Heart left ventricle (tissue), 16 donors: ENCODE data around the gene FAT1. TPM values are rescaled to one million over a fixed set of nuclear protein-coding genes. Genes with fewer than 3 reads are reported as not detected.

ENCODE experiments used
- ATAC-seq, 4 donors: fragments of 200-7000 bp; cut with Tn5 transposase; one replicate each; pipeline ENCODE4 v1.9.1; 2020 to 2022; ENCODE audit warnings: moderate library complexity in 4 of 4, mild to moderate bottlenecking in 3 of 4, moderate number of reproducible peaks in 1 of 4
- DNase-seq, 5 donors: peaks; one replicate each; pipeline ENCODE4 v3.0.0-alpha.2; 2020
- H3K27ac ChIP-seq, 12 donors: fragments of 200-600 bp; sonication (generic) in 4 of 12; one replicate each; pipeline versions ENCODE4 v1.5.0 to v1.8.0; 2016 to 2022; ENCODE audit warnings: mild to moderate bottlenecking in 2 of 12
- H3K27me3 ChIP-seq, 9 donors: fragments of 200-600 bp; sonication (generic) in 2 of 9; one replicate each; pipeline versions ENCODE4 v1.5.1 to v1.8.0; 2016 to 2022; ENCODE audit warnings: mild to moderate bottlenecking in 3 of 9
- H3K36me3 ChIP-seq, 9 donors: fragments of 200-600 bp; sonication (generic) in 2 of 9; one replicate each; pipeline versions ENCODE4 v1.5.0 to v1.8.0; 2018 to 2022; ENCODE audit warnings: mild to moderate bottlenecking in 2 of 9
- H3K4me1 ChIP-seq, 12 donors: fragments of 200-600 bp; sonication (generic) in 4 of 12; one replicate each; pipeline versions ENCODE4 v1.5.0 to v1.8.0; 2016 to 2022; ENCODE audit warnings: mild to moderate bottlenecking in 3 of 12
- H3K4me3 ChIP-seq, 12 donors: fragments of 200-600 bp; sonication (generic) in 4 of 12; one replicate each; pipeline versions ENCODE4 v1.5.0 to v1.8.0; 2017 to 2022; ENCODE audit warnings: mild to moderate bottlenecking in 9 of 12, moderate library complexity in 4 of 12
- H3K9me3 ChIP-seq, 12 donors: fragments of 200-600 bp; sonication (generic) in 4 of 12; one replicate each; pipeline versions ENCODE4 v1.5.0 to v1.8.0; 2016 to 2022; ENCODE audit warnings: mild to moderate bottlenecking in 1 of 12
- POLR2A ChIP-seq, 2 donors: fragments of 450-650 bp; IDR thresholded peaks; one replicate each; pipeline ENCODE4 v1.6.1; 2017; ENCODE audit warnings: antibody characterized with exemption in 2 of 2, mild to moderate bottlenecking in 2 of 2, moderate library complexity in 2 of 2
- WGBS, 4 donors: extraction: QIAGEN DNeasy Blood & Tissue Kit in 2 of 4; methylation state at CpG; one replicate each; pipeline versions ENCODE4 v1.1.5 to v1.1.7; 2013 to 2018; 5-methylcytosine and 5-hydroxymethylcytosine counted together
- intact Hi-C, 10 donors: fragments of 100-400 bp; cut with DNase I; formaldehyde crosslinking; loops; one replicate each; pipeline versions ENCODE4 v1.11.1 to v1.14.2; 2022
- polyA plus RNA-seq, 2 donors: library from polyadenylated mRNA; stranded (reverse); fragments of 200-250 nt; gene quantifications; one replicate each; pipeline ENCODE4 v1.2.3, GENCODE V29; 2013
- total RNA-seq, 9 donors: library from RNA; depleted of rRNA in 2 of 9; stranded (reverse); fragments of >200 nt in 2 of 9; fragmentation: NEBNext Ultra II Directional in 3 of 9; extraction: Animal tissue kit (Norgen Biotek cat#: 25700) in 3 of 9; gene quantifications; one replicate each; pipeline versions ENCODE4 v1.1.0 to v1.2.4, GENCODE V29; 2016 to 2023
- TF ChIP-seq, protein P1 (sequence below), 12 donors: fragments of 200-600 bp; sonication (generic) in 4 of 12; IDR thresholded peaks; one replicate each; pipeline versions ENCODE4 v1.5.0 to v1.8.0; 2018 to 2022; ENCODE audit warnings: antibody characterized with exemption in 12 of 12, mild to moderate bottlenecking in 5 of 12
- donor health status: ischemic (EF 13 %, LVEDD 7.1; RV severe dilation, severe dysfunction).
- donor health status: healthy with polysubstance abuse.
- donor health status: DM: no; HTN: yes; CAD: no.
- donor health status: DM: no; HTN: no; CAD: no.
- donor health status: ischemic (EF 25% LVEDD 6.9; RV normal size, moderate dysfunction).
- donor health status: ischemic (EF 25% LVEDD 5.7; RV mildly dilated, moderate dysfunction).
- donor health status: healthy.
- donor health status: DM: yes; HTN: yes; CAD: no.
- donor health status: ischemic (EF 35%, LVEDD 5.7; RV mildly dilated, moderate dysfunction).
- donor health status: nonischemic (EF 11% LVEDD 7.7; RV severe dilation, severe dysfunction).
- donor health status: DM: yes; HTN: yes; CAD: no.
- donor health status: PGD.
- donor health status: ischemic (EF 29% LVEDD 5.4; RV normal size, mild dysfunction).
- donor health status: nonischemic (EF 23%, LVEDD 6.1; RV moderate dilation, normal function).

The FAT1 gene
- total and polyA plus RNA-seq, 11 donors = 15.2 to 151 (median 65.9) TPM

DNA sequence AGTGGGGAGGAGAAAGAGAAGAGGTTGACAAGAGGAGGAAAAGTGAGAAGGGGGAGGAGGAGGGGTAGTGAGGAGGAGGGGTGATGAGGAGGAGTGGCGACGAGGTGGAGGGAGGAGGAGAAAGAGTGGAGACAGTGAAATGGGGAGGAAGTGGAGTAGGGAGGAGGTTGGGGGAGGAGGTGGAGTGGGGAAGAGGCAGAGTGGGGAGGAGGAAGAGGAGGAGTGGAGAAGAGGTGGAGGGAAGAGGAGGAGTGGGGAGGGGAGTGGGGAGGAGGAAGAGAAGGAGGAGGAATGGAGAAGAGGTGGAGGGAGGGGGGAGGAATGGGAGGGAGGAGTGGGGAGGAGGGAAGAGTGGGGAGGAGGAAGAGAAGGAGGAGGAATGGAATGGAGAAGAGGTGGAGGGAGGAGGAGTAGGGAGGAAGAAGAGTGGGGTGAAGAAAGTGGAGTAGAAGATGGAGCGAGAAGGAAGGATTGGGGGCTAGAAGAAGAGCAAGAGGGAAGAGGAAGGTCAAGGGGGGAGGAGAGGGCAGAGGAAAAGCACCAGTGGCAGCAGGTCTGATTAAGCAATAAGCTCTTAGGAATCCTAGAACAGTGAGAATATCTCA lies 118.3 kb downstream of the FAT1 start:
- H3K36me3 ChIP-seq = peaks cover 0 to 96% (median 76%) of the 10 kb centered on the region in 9 donors
- no peaks in the 10 kb centered on the region for H3K9me3 ChIP-seq
- no peak for TF ChIP-seq POLR2A (IDR thresholded peaks at IDR 0.05)
- TF ChIP-seq, protein P1, sequence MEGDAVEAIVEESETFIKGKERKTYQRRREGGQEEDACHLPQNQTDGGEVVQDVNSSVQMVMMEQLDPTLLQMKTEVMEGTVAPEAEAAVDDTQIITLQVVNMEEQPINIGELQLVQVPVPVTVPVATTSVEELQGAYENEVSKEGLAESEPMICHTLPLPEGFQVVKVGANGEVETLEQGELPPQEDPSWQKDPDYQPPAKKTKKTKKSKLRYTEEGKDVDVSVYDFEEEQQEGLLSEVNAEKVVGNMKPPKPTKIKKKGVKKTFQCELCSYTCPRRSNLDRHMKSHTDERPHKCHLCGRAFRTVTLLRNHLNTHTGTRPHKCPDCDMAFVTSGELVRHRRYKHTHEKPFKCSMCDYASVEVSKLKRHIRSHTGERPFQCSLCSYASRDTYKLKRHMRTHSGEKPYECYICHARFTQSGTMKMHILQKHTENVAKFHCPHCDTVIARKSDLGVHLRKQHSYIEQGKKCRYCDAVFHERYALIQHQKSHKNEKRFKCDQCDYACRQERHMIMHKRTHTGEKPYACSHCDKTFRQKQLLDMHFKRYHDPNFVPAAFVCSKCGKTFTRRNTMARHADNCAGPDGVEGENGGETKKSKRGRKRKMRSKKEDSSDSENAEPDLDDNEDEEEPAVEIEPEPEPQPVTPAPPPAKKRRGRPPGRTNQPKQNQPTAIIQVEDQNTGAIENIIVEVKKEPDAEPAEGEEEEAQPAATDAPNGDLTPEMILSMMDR (IDR thresholded peaks at IDR 0.05) = no peak
- no peak overlapping the region for H3K27ac ChIP-seq
- H3K27me3 ChIP-seq = no peaks in the 10 kb centered on the region
- ATAC-seq (no peak), DNase-seq (no peak)
- no peak overlapping the region for H3K4me3 ChIP-seq
- H3K4me1 ChIP-seq = no peaks in the 10 kb centered on the region
- WGBS, 4 donors = 84 to 89% (median 88%) methylated on average over 3 of the region's 3 CpGs
- intact Hi-C loops = no loop called here

DNA sequence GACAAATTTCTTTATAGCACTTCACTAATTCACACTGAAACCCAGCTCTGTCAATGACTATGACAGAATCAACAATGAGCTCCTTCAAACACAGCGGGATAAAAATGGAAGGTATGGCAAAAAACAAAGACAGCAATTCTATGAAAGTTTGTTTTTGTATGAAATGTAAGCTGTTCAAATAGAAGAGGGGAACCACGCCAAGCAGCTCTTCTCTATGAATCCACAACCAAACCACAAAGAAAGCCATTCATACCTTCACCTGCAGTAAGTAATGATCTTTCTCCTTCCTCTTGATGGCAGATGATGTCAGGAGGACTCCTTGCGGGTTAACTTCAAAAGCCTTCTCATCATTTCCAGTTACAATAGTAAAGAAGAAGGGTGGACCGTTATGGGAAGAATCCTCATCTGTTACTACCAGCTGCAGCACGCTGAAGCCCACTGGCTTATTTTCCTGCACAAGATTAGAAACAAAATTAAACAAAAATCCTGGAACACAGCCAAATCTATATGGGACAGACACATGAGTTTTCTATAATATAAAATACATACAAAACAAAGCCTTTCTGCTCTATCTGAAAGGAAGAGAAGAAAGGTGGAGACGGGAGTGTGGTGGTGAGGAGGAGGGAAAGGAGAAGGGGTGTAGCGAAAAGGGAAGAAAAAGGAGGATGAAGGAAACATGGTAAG lies 119.4 kb downstream of the FAT1 start:
- intact Hi-C loops = no loop called here
- ATAC-seq (no peak), DNase-seq (no peak)
- Histone ChIP-seq H3K27ac (no peak overlapping the region), H3K4me1 (no peaks in the 10 kb centered on the region), H3K4me3 (no peak overlapping the region), H3K9me3 (no peaks in the 10 kb centered on the region), H3K36me3 (peaks cover 0 to 96% (median 80%) of the 10 kb centered on the region in 9 donors), H3K27me3 (no peaks in the 10 kb centered on the region)
- 75 to 86% (median 83%) methylated on average over 7 of the region's 7 CpGs for WGBS, 4 donors
- TF ChIP-seq POLR2A (IDR thresholded peaks at IDR 0.05) = no peak
- TF ChIP-seq, protein P1 (IDR thresholded peaks at IDR 0.05) = no peak

DNA sequence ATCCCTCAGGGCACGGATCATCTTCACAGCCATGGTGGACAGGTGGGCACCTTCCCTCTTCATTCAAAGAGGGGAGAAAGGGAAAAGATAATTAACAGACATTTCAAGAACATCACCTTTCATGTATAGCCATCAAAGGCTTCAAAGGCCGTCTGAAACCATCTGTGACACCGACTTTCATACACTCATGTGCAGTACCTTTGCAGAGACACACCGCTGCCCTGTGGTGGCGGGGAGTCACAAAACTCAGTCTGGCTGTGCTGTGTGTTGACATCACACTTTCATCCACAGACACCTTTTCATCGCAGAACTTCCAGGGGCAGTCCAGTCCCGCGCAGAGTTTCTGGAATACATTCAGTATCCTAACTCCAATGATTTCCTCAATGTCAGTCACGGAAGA lies 120.7 kb downstream of the FAT1 start:
- Histone ChIP-seq H3K4me1 (no peaks in the 10 kb centered on the region), H3K4me3 (no peak overlapping the region), H3K9me3 (no peaks in the 10 kb centered on the region), H3K27ac (no peak overlapping the region), H3K27me3 (no peaks in the 10 kb centered on the region), H3K36me3 (peaks cover 0 to 96% (median 78%) of the 10 kb centered on the region in 9 donors)
- DNase-seq = no peak
- intact Hi-C loops = no loop called here
- TF ChIP-seq POLR2A (IDR thresholded peaks at IDR 0.05) = no peak
- TF ChIP-seq, protein P1 (IDR thresholded peaks at IDR 0.05) = no peak
- WGBS, 4 donors = 88 to 91% (median 90%) methylated on average over 9 of the region's 9 CpGs
- no peak for ATAC-seq

DNA sequence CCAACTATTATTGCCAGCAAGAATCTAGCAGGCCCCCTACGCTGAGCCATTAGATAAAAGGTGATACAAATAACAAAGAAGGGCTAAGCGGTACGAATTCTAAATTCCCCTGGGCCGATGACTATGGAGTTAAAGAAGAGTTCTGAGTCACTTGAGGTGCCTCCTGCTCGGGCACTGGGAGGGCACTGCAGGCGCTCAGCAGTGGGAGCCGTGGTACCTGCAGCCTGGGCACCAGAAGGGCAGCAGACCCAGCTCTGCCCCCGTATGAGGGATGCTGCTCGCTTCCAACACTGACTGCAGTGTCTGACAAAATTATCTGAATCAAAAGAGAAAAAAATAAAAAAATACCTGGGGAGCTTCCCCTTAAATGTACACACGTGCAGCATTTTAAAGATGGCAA lies 124.2 kb downstream of the FAT1 start:
- Histone ChIP-seq H3K4me1 (no peaks in the 10 kb centered on the region), H3K36me3 (peaks cover 0 to 100% (median 69%) of the 10 kb centered on the region in 9 donors), H3K27me3 (no peaks in the 10 kb centered on the region), H3K4me3 (no peak overlapping the region), H3K9me3 (no peaks in the 10 kb centered on the region), H3K27ac (no peak overlapping the region)
- intact Hi-C loops = no loop called here
- no peak for ATAC-seq
- WGBS, 4 donors = 90 to 94% (median 93%) methylated on average over 10 of the region's 10 CpGs
- DNase-seq = no peak
- TF ChIP-seq, protein P1 (IDR thresholded peaks at IDR 0.05) = no peak
- TF ChIP-seq POLR2A (IDR thresholded peaks at IDR 0.05) = no peak
